SK-N-MC (cell line): ENCODE data around the gene ZNF665.
"Not testable (repeated sequence)": the region's sequence is repeated elsewhere in the genome, so short reads cannot be mapped to it uniquely, and the experiment has no call there.

ENCODE experiments used
- DNase-seq: peaks from one replicate; pipeline ENCODE4 v3.0.0-alpha.2; 2011; ENCODE audit warnings: low read depth, low spot score
- H3K27ac ChIP-seq: fragments of 200-600 bp; sonication (generic); 2 replicates; pipeline ENCODE4 v1.5.1; 2016; ENCODE audit warnings: mixed run types
- H3K36me3 ChIP-seq: fragments of 200-600 bp; sonication (generic); 2 replicates; pipeline ENCODE4 v1.6.1; 2017; ENCODE audit warnings: antibody characterized with exemption, low read length, mixed read lengths; ENCODE audit not compliant: insufficient read depth
- H3K4me3 ChIP-seq: fragments of 200-600 bp; sonication (generic); 2 replicates; pipeline ENCODE4 v1.5.1; 2016
- H3K9ac ChIP-seq: fragments of 200-600 bp; sonication (generic); 2 replicates; pipeline ENCODE4 v1.8.0; 2017; ENCODE audit warnings: mixed run types, mixed read lengths; ENCODE audit not compliant: insufficient read length
- H3K9me3 ChIP-seq: fragments of 200-600 bp; sonication (generic); 2 replicates; pipeline ENCODE4 v1.6.1; 2017; ENCODE audit warnings: low read depth, mild to moderate bottlenecking, antibody characterized with exemption, low read length, moderate library complexity, mixed read lengths
- EZH2 ChIP-seq: fragments of 200-600 bp; sonication (generic); IDR thresholded peaks from one replicate; pipeline ENCODE4 v1.6.1; 2017; ENCODE audit warnings: antibody characterized with exemption
- FOXP2 ChIP-seq: optimal IDR thresholded peaks from 2 replicates; pipeline ENCODE3; 2011; ENCODE audit warnings: mild to moderate bottlenecking, moderate library complexity; ENCODE audit not compliant: insufficient read depth; ENCODE audit errors: extremely low read length, control extremely low read depth
- POLR2AphosphoS5 ChIP-seq: IDR thresholded peaks from 2 replicates; pipeline ENCODE4 v1.6.1; 2012; ENCODE audit warnings: mild to moderate bottlenecking, low read depth, low read length, borderline replicate concordance

The ZNF665 gene

DNA sequence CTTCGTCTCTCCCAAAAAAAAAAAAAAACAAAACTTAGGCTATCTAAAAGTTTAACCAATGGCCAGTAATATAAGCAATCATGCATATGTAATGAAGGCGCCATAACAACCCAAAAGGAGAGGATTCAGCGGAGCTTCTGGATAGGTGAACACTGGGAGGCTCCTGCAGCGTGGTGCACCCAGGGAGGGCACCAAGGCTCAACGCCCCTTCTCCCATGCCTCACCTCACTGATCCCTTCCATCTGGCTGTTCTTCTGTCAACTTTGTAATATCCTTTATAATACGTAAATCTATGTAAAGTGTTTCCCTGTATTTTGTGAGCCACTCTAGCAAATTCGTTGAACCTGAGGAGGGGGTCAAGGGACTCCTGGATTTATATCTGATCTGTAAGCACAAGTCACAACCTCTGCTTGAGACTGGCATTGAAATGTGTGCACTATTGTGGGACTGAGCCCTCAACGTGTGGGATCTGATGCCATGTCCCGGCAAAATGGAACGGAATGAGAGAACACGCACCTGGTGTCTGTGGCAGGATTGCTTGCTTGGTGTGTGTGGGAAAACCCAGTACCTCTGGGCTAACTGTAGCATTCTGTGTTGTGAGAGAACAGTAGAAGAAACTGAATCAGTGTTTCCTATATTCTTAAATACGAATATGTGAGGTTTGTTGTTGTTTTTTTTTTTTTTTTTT, 521 bp upstream of the ZNF665 start:
- Histone ChIP-seq H3K4me3 (no peak overlapping the region), H3K9me3 (no peaks in the 10 kb centered on the region), H3K27ac (no peak overlapping the region), H3K36me3 (no peaks in the 10 kb centered on the region), H3K9ac (no peak overlapping the region)
- DNase-seq: no peak
- TF ChIP-seq EZH2 (no peak), FOXP2 (no peak), POLR2AphosphoS5 (no peak)

DNA sequence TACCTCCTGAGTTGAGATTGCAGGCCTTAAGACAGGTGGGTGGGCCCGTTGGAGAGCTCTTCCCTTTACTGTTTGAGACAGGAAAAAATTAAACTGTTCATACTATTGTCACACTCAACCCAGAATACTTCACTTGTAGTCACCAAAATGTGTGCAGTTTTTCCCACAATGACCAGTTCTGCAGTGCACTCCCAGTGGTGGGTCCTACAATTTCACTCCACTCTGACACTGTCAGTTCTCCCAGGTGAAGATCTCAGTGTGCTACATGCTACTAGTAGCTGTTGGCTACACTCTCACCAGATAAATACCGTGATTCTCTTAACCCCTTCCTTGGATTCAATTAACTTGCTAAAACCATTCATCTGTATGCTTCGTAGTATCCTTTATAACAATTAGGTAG, 2.9 kb downstream of the ZNF665 start:
- TF ChIP-seq FOXP2 (no peak), EZH2 (no peak), POLR2AphosphoS5 (no peak)
- no peak for DNase-seq
- no peaks in the 10 kb centered on the region for H3K36me3 ChIP-seq

DNA sequence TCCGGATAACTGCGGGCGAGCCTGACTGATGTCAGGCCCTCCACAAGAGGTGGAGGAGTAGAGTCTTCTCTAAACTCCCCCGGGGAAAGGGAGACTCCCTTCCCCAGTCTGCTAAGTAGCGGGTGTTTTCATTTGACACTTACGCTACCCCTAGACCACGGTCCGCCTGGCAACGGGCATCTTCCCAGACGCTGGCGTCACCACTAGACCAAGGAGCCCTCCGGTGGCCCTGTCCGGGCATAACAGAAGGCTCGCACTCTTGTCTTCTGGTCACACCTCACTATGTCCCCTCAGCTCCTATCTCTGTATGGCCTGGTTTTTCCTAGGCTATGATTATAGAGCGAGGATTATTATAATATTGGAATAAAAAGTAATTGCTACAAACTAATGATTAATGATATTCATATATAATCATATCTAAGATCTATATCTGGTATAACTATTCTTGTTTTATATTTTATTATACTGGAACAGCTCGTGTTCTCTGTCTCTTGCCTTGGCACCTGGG, 3.4 kb downstream of the ZNF665 start:
- H3K4me3 ChIP-seq, H3K27ac ChIP-seq, DNase-seq, H3K36me3 ChIP-seq, H3K9ac ChIP-seq, H3K9me3 ChIP-seq: not testable (repeated sequence)

More for the DNA sequence above, 2.9 kb downstream of the ZNF665 start:
- H3K9me3 ChIP-seq: no peaks in the 10 kb centered on the region
- H3K9ac ChIP-seq: no peak overlapping the region
- H3K27ac ChIP-seq: no peak overlapping the region
- H3K4me3 ChIP-seq: no peak overlapping the region

DNA sequence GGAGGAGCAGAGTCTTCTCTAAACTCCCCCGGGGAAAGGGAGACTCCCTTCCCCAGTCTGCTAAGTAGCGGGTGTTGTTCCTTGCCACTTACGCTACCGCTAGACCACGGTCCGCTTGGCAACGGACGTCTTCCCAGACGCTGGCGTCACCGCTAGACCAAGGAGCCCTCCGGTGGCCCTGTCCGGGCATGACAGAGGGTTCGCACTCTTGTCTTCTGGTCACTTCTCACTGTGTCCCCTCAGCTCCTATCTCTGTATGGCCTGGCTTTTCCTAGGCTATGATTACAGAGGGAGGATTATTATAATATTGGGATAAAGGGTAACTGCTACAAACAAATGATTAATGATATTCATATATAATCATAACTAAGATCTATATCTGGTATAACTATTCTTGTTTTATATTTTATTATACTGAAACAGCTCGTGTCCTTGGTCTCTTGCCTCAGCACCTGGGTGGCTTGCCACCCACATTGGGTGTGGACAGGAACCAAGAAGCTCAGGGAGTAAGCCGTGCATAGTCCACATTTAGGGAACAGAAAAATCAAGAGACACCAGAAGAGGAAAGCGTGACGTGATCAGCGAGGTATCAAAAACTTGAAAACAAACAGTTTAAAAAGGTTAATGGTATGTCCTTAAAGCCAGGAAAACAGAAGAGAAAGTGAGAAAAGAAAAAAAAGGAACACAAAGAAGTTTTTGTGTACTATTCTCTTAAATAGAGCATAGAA, 7.8 kb downstream of the ZNF665 start:
- not testable (repeated sequence) for DNase-seq, H3K9ac ChIP-seq, H3K36me3 ChIP-seq, H3K9me3 ChIP-seq, H3K27ac ChIP-seq, H3K4me3 ChIP-seq

- TF ChIP-seq FOXP2 (no peak), EZH2 (no peak), POLR2AphosphoS5 (no peak)
- Histone ChIP-seq H3K9me3 (no peaks in the 10 kb centered on the region), H3K36me3 (no peaks in the 10 kb centered on the region), H3K27ac (no peak overlapping the region), H3K4me3 (no peak overlapping the region), H3K9ac (no peak overlapping the region)
- no peak for DNase-seq
Measured at GRCh38 chr19:53183146-53183764, 9.9 kb downstream of the ZNF665 start.

DNA sequence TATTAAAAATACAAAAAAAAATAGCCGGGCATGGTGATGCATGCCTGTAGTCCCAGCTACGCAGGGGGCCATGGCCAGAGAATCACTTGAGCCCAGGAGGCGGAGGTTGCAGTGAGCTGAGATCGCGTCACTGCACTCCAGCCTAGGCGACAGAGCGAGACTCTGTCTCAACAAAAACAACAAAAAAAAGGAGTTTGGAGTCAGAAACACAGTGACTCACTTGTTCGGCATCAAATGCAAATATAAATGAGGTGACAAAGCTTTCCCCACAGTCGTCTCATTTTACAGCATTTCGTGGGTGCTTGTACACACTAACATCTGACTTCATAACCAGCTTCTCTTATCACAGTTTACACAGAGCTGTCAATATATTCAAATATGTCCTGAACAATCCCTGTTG, 11.0 kb downstream of the ZNF665 start:
- no peak overlapping the region for H3K9ac ChIP-seq
- H3K36me3 ChIP-seq: no peaks in the 10 kb centered on the region

GRCh38 chr19:53177986-53178385, 15.2 kb downstream of the ZNF665 start:
- H3K36me3 ChIP-seq: no peaks in the 10 kb centered on the region
- no peak for DNase-seq
- H3K9me3 ChIP-seq: no peaks in the 10 kb centered on the region
- H3K9ac ChIP-seq: no peak overlapping the region
- H3K27ac ChIP-seq: no peak overlapping the region
- TF ChIP-seq FOXP2: no peak
- TF ChIP-seq POLR2AphosphoS5: no peak
- no peak for TF ChIP-seq EZH2
- H3K4me3 ChIP-seq: no peak overlapping the region

More for the DNA sequence above, 11.0 kb downstream of the ZNF665 start:
- H3K9me3 ChIP-seq: no peaks in the 10 kb centered on the region
- no peak overlapping the region for H3K27ac ChIP-seq
- H3K4me3 ChIP-seq: no peak overlapping the region
- DNase-seq: no peak
- TF ChIP-seq POLR2AphosphoS5: no peak
- no peak for TF ChIP-seq EZH2
- no peak for TF ChIP-seq FOXP2

DNA sequence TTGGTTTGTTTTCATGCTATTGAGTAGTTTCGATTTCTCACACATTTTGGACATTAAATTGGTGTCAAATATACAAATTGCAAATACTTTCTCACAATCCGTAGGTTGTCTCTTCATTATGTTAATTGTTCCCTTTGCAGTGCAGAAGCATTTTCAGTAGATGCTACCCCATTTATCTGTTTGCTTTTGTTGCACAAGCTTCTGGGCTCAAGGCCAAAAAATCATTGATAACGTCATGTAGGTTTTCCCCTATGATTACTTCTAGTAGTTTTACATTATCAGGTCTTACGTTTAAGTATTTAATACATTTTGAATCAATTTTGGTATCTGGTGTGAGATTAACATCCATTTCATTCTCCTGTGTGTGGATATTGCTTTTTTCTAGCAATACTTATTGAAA, 20.3 kb downstream of the ZNF665 start:
- no peak overlapping the region for H3K4me3 ChIP-seq
- H3K36me3 ChIP-seq: no peaks in the 10 kb centered on the region
- no peaks in the 10 kb centered on the region for H3K9me3 ChIP-seq
- TF ChIP-seq POLR2AphosphoS5 (no peak), FOXP2 (no peak), EZH2 (no peak)
- no peak for DNase-seq
- H3K9ac ChIP-seq: no peak overlapping the region
- H3K27ac ChIP-seq: no peak overlapping the region
